H1 (cell line): ENCODE data around the gene INPP5A. TPM values are rescaled to one million over a fixed set of nuclear protein-coding genes. Genes with fewer than 3 reads are reported as not detected.

ENCODE experiments used
- CTCF ChIA-PET: fragments of 300-600 bp; sonication (Branson Sonifier 250); formaldehyde crosslinking; loops from one replicate; lab custom pipeline; 2021; ENCODE audit not compliant: partially characterized antibody; lab: Charles Lee
- POLR2A ChIA-PET: fragments of 300-600 bp; sonication (Branson Sonifier 250); formaldehyde crosslinking; loops from one replicate; lab custom pipeline; 2021; ENCODE audit warnings: inconsistent platforms; ENCODE audit not compliant: partially characterized antibody; lab: Charles Lee
- DNase-seq, 2 experiments: peaks; one replicate each; pipeline versions ENCODE4 v3.0.0 to v3.0.0-alpha.2; 2010 to 2022; ENCODE audit warnings: low spot score in 2 of 2, low read depth in 1 of 2, mixed read lengths in 1 of 2
- FAIRE-seq: peaks from 2 replicates; lab custom pipeline; 2011; peaks lifted over from hg19 to GRCh38; lab: Jason Lieb, UNC
- H2AFZ ChIP-seq: 2 replicates; pipeline ENCODE4 v1.8.1; 2012; ENCODE audit warnings: low read length, inconsistent platforms
- H2AK5ac ChIP-seq: 2 replicates; pipeline ENCODE4 v1.6.1; 2013; ENCODE audit warnings: low read depth, low read length
- H2BK120ac ChIP-seq: replicated peaks from 2 replicates; pipeline ENCODE3; 2013; ENCODE audit warnings: low read depth, low read length, inconsistent platforms
- H2BK12ac ChIP-seq: 2 replicates; pipeline ENCODE4 v1.6.1; 2013; ENCODE audit warnings: low read depth, low read length
- H2BK15ac ChIP-seq: 2 replicates; pipeline ENCODE4 v1.6.1; 2013; ENCODE audit warnings: low read length
- H2BK20ac ChIP-seq: 2 replicates; pipeline ENCODE4 v1.6.1; 2013; ENCODE audit warnings: low read length
- H2BK5ac ChIP-seq: 2 replicates; pipeline ENCODE4 v1.6.1; 2013; ENCODE audit warnings: low read depth, low read length
- H3K14ac ChIP-seq: 2 replicates; pipeline ENCODE4 v1.6.1; 2013; ENCODE audit warnings: inconsistent platforms; ENCODE audit not compliant: insufficient read length
- H3K18ac ChIP-seq: 2 replicates; pipeline ENCODE4 v1.6.1; 2013; ENCODE audit warnings: low read length; ENCODE audit errors: extremely low read depth
- H3K23ac ChIP-seq: 2 replicates; pipeline ENCODE4 v1.6.1; 2013; ENCODE audit warnings: inconsistent platforms; ENCODE audit not compliant: insufficient read length
- H3K23me2 ChIP-seq: 2 replicates; pipeline ENCODE4 v1.6.1; 2013; ENCODE audit warnings: low read depth, low read length
- H3K27ac ChIP-seq: 2 replicates; pipeline ENCODE4 v1.6.1; 2011; ENCODE audit warnings: low read depth, low read length, inconsistent platforms
- H3K27me3 ChIP-seq, 4 experiments: replicated peaks in 1 of 4; 1 replicate in 1 of 4; 2 replicates in 3 of 4; pipeline versions ENCODE4 v1.6.1 to v1.8.1; 2011 to 2013; ENCODE audit warnings: low read length in 3 of 4, mild to moderate bottlenecking in 3 of 4, inconsistent platforms in 2 of 4, mixed read lengths in 2 of 4, moderate library complexity in 1 of 4; ENCODE audit not compliant: control insufficient read depth in 3 of 4, insufficient read depth in 3 of 4; ENCODE audit errors: extremely low read depth in 1 of 4
- H3K36me3 ChIP-seq, 4 experiments: 2 replicates each; pipeline versions ENCODE4 v1.6.1 to v1.8.1; 2011 to 2013; ENCODE audit warnings: mild to moderate bottlenecking in 4 of 4, low read length in 3 of 4, moderate library complexity in 2 of 4, control low read depth in 1 of 4, inconsistent platforms in 1 of 4; ENCODE audit not compliant: insufficient read depth in 4 of 4, control insufficient read depth in 2 of 4
- H3K4ac ChIP-seq: replicated peaks from 2 replicates; pipeline ENCODE3; 2013; ENCODE audit warnings: low read length, low read depth, mixed read lengths, inconsistent platforms; ENCODE audit not compliant: insufficient read length
- H3K4me1 ChIP-seq, 4 experiments: replicated peaks in 1 of 4; 1 replicate in 1 of 4; 2 replicates in 3 of 4; pipeline versions ENCODE4 v1.6.1 to v1.8.1; 2011 to 2013; ENCODE audit warnings: low read length in 3 of 4, inconsistent platforms in 2 of 4, mixed read lengths in 1 of 4; ENCODE audit not compliant: insufficient read depth in 4 of 4, control insufficient read depth in 3 of 4
- H3K4me2 ChIP-seq, 2 experiments: 2 replicates each; pipeline versions ENCODE4 v1.6.1 to v1.8.1; 2011 to 2013; ENCODE audit warnings: low read depth in 2 of 2, low read length in 2 of 2, control low read depth in 1 of 2, inconsistent platforms in 1 of 2, mild to moderate bottlenecking in 1 of 2; ENCODE audit not compliant: insufficient read depth in 1 of 2
- H3K4me3 ChIP-seq, 4 experiments: fragments of 200-600, 300-600 bp in 1 of 4; sonication (generic), shearing (Covaris generic), sonication (Bioruptor Twin) in 1 of 4; 2 replicates each; pipeline versions ENCODE4 v1.5.1 to v1.8.1; 2011 to 2016; ENCODE audit warnings: low read length in 4 of 4, low read depth in 3 of 4, control low read depth in 2 of 4, inconsistent platforms in 2 of 4, mild to moderate bottlenecking in 2 of 4, mixed read lengths in 1 of 4, moderate library complexity in 1 of 4; ENCODE audit not compliant: insufficient read depth in 2 of 4; ENCODE audit errors: extremely low read depth in 1 of 4
- H3K56ac ChIP-seq: replicated peaks from 2 replicates; pipeline ENCODE3; 2013; ENCODE audit warnings: low read depth, mild to moderate bottlenecking, mixed read lengths, low read length, inconsistent platforms; ENCODE audit not compliant: insufficient read length
- H3K79me1 ChIP-seq: 2 replicates; pipeline ENCODE4 v1.6.1; 2013; ENCODE audit warnings: low read depth, low read length, control low read depth
- H3K79me2 ChIP-seq, 2 experiments: 2 replicates each; pipeline versions ENCODE4 v1.6.1 to v1.8.1; 2012 to 2013; ENCODE audit warnings: low read length in 2 of 2, mild to moderate bottlenecking in 2 of 2, inconsistent platforms in 1 of 2; ENCODE audit not compliant: insufficient read depth in 2 of 2, control insufficient read depth in 1 of 2
- H3K9ac ChIP-seq, 4 experiments: replicated peaks in 1 of 4; 1 replicate in 1 of 4; 2 replicates in 3 of 4; pipeline versions ENCODE4 v1.6.1 to v1.8.1; 2011 to 2013; ENCODE audit warnings: low read depth in 3 of 4, low read length in 3 of 4, control low read depth in 2 of 4, mild to moderate bottlenecking in 2 of 4, moderate library complexity in 2 of 4, inconsistent platforms in 1 of 4; ENCODE audit errors: extremely low read depth in 1 of 4
- H3K9me3 ChIP-seq, 2 experiments: 2 replicates each; pipeline versions ENCODE4 v1.6.1 to v1.8.1; 2012 to 2013; ENCODE audit warnings: mild to moderate bottlenecking in 2 of 2, moderate library complexity in 2 of 2, control low read depth in 1 of 2, inconsistent platforms in 1 of 2, low read depth in 1 of 2, low read length in 1 of 2, mixed read lengths in 1 of 2; ENCODE audit not compliant: insufficient read depth in 2 of 2
- H4K20me1 ChIP-seq, 2 experiments: replicated peaks in 1 of 2; 2 replicates each; pipeline versions ENCODE3 to v1.8.1; 2011 to 2013; ENCODE audit warnings: inconsistent platforms in 2 of 2, low read length in 2 of 2, mild to moderate bottlenecking in 1 of 2; ENCODE audit not compliant: insufficient read depth in 2 of 2, control insufficient read depth in 1 of 2
- H4K5ac ChIP-seq: 2 replicates; pipeline ENCODE4 v1.6.1; 2013; ENCODE audit warnings: low read length, low read depth, mixed read lengths, inconsistent platforms; ENCODE audit not compliant: insufficient read length
- H4K8ac ChIP-seq: 2 replicates; pipeline ENCODE4 v1.8.0; 2013; ENCODE audit warnings: mild to moderate bottlenecking, moderate library complexity, low read length, inconsistent platforms; ENCODE audit not compliant: insufficient read depth; ENCODE audit errors: extremely low read depth
- H4K91ac ChIP-seq: replicated peaks from 2 replicates; pipeline ENCODE3; 2013; ENCODE audit warnings: low read length, mixed read lengths, inconsistent platforms; ENCODE audit not compliant: insufficient read length
- BCL11A ChIP-seq, 2 experiments: IDR thresholded peaks; one replicate each; pipeline ENCODE4 v1.6.1; 2011; ENCODE audit warnings: low read depth in 2 of 2, low read length in 2 of 2, mild to moderate bottlenecking in 2 of 2
- CEBPB ChIP-seq: IDR thresholded peaks from 2 replicates; pipeline ENCODE4 v1.6.1; 2012; ENCODE audit warnings: low read depth, low read length
- CHD1 ChIP-seq: IDR thresholded peaks from 2 replicates; pipeline ENCODE4 v1.6.1; 2012; ENCODE audit warnings: low read depth, low read length, improper control_type of control experiment
- E2F6 ChIP-seq: IDR thresholded peaks from 2 replicates; pipeline ENCODE4 v1.6.1; 2012; ENCODE audit warnings: inconsistent platforms
- FOSL1 ChIP-seq: IDR thresholded peaks from 2 replicates; pipeline ENCODE4 v1.6.1; 2011; ENCODE audit warnings: mild to moderate bottlenecking, low read depth, low read length, moderate library complexity; ENCODE audit not compliant: insufficient read depth
- JUN ChIP-seq: IDR thresholded peaks from 2 replicates; pipeline ENCODE4 v1.6.1; 2011; ENCODE audit warnings: low read depth, mild to moderate bottlenecking, improper control_type of control experiment, low read length
- PHF8 ChIP-seq: fragments of 200-600 bp; sonication (generic); conservative IDR thresholded peaks from 2 replicates; pipeline ENCODE4 v1.7.1; 2012; ENCODE audit warnings: low read depth, mild to moderate bottlenecking, inconsistent platforms, low read length, moderate library complexity
- RXRA ChIP-seq: IDR thresholded peaks from 2 replicates; pipeline ENCODE4 v1.6.1; 2011; ENCODE audit warnings: low read depth, mild to moderate bottlenecking, low read length, moderate library complexity; ENCODE audit not compliant: insufficient read depth
- SIX5 ChIP-seq: IDR thresholded peaks from 2 replicates; pipeline ENCODE4 v1.6.1; 2011; ENCODE audit warnings: mild to moderate bottlenecking, low read depth, low read length
- WGBS, 2 experiments: shearing (Covaris generic) in 1 of 2; methylation state at CpG; one replicate each; pipeline versions ENCODE4 v1.1.6 to v1.1.7; 2013 to 2015; ENCODE audit warnings: low lambda C conversion rate in 2 of 2, mixed read lengths in 2 of 2, inconsistent platforms in 1 of 2, low coverage in 1 of 2, missing lambda C conversion rate in 1 of 2; ENCODE audit not compliant: insufficient replicate concordance in 2 of 2, insufficient coverage in 1 of 2, insufficient read length in 1 of 2; ENCODE audit errors: extremely low coverage in 1 of 2, missing lambda C conversion rate in 1 of 2; 5-methylcytosine and 5-hydroxymethylcytosine counted together
- polyA plus RNA-seq, 7 experiments: library from polyadenylated mRNA; depleted of rRNA in 3 of 7; stranded (reverse) in 5 of 7; unstranded in 2 of 7; fragments of >200 nt in 5 of 7; fragments of 200-250 nt in 2 of 7; gene quantifications; 1 replicate in 5 of 7; 2 replicates in 1 of 7; 4 replicates in 1 of 7; pipeline versions ENCODE4 v1.2.1 to v1.2.3, GENCODE V29; 2011 to 2013; ENCODE audit warnings: missing spikeins in 2 of 7, mixed read lengths in 2 of 7
- total RNA-seq: library from RNA; stranded (reverse); fragmentation: NEBNext Ultra II Directional; extraction: Animal tissue kit (Norgen Biotek cat#: 25700); gene quantifications from 2 replicates; pipeline ENCODE4 v1.2.1, GENCODE V29; 2021

Gene INPP5A
- total and polyA plus RNA-seq, 2 of the 8 experiments (the other 6 are each of a cell fraction or from before 2014, with no cell fraction given) = 19.7 to 27.5 TPM

DNA sequence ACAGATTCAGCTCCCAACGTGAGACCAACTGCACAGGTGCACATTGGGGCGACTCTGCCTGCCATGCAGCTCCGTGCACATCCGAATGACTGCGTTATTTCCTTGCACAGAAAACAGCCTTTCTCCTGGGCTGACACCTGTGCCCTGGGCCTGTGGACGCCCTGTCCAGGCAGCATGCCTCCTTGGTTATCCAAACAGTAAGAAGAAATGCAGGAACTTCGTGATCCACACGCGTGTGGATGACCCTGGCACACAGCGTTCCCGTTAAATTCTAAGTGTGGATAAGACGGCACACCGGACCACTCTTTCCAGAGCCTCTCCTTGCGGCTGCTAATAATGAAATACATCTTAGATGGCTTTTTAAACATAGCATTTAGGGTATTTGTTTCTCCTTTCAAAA is 208.8 kb downstream of the INPP5A start:
- Histone ChIP-seq H2BK20ac (no peak overlapping the region), H3K4me1 (peaks cover 0 to 38% (median 11%) of the 10 kb centered on the region in 4 experiments; a peak in 6 of 7 replicates), H4K20me1 (peaks cover 0 to 1% of the 10 kb centered on the region in 2 experiments), H2AFZ (no peak overlapping the region), H3K18ac (peak overlapping the region; percentile 88; the same call in 1 of the 2 replicates), H3K36me3 (no peaks in the 10 kb centered on the region), H3K4ac (no peak overlapping the region), H3K9me3 (no peaks in the 10 kb centered on the region), H3K79me1 (no peaks in the 10 kb centered on the region; the same call in 1 of the 2 replicates), H3K4me3 (no peak overlapping the region), H3K56ac (no peak overlapping the region), H4K8ac (no peak overlapping the region), H3K23ac (no peak overlapping the region), H2BK5ac (no peak overlapping the region), H2AK5ac (no peak overlapping the region), H3K23me2 (no peaks in the 10 kb centered on the region), H2BK120ac (no peak overlapping the region), H3K27ac (no peak overlapping the region), H4K91ac (no peak overlapping the region), H3K4me2 (no peak overlapping the region), H3K79me2 (no peaks in the 10 kb centered on the region), H2BK12ac (no peak overlapping the region), H3K14ac (no peak overlapping the region), H2BK15ac (no peak overlapping the region), H3K27me3 (no peaks in the 10 kb centered on the region), H4K5ac (no peak overlapping the region), H3K9ac (no peak overlapping the region)
- DNase-seq = no peak
- ChIA-PET POLR2A (interaction anchor here (1.2 kb wide), 1 partner anchor 62 kb away, joined by 3 read pairs; no protein-coding TSS in a partner anchor), CTCF (interaction anchor here (1.0 to 1.5 kb wide), 3 partner anchors 13 to 91 kb away, joined by 3 to 5 read pairs (median 3); no protein-coding TSS in a partner anchor)
- FAIRE-seq = no peak
- 88% methylated on average over 14 of the region's 14 CpGs; no CpG with 5 or more reads in 1 of the 2 experiments for WGBS, 2 experiments
- no peak for TF ChIP-seq PHF8
- no peak for TF ChIP-seq BCL11A (IDR thresholded peaks at IDR 0.05; ENCODE audit: low read depth in 2 of 2, low read length in 2 of 2)
- TF ChIP-seq JUN = no peak
- TF ChIP-seq CEBPB = no peak
- TF ChIP-seq SIX5 = no peak
- no peak for TF ChIP-seq E2F6
- no peak for TF ChIP-seq RXRA
- TF ChIP-seq CHD1 = no peak
- no peak for TF ChIP-seq FOSL1
